Adrenal gland (tissue), 5 donors: ENCODE data around the gene ICE2.

ENCODE experiments used
- POLR2A ChIP-seq, 2 donors: fragments of 450-650 bp; IDR thresholded peaks; one replicate each; pipeline ENCODE4 v1.6.1; 2017; ENCODE audit warnings: antibody characterized with exemption in 2 of 2, mild to moderate bottlenecking in 2 of 2, moderate library complexity in 1 of 2
- TF ChIP-seq, protein P1 (sequence below), 6 experiments: fragments of 450-650 bp in 4 of 6; fragments of 200-600 bp in 2 of 6; sonication (generic) in 1 of 6; IDR thresholded peaks; 1 replicate in 5 of 6; 2 replicates in 1 of 6; pipeline versions ENCODE4 v1.5.1 to v1.8.0; 2016 to 2021; ENCODE audit warnings: antibody characterized with exemption in 6 of 6, mild to moderate bottlenecking in 2 of 6, moderate library complexity in 1 of 6
- donor health status: DM: no; HTN: no; CAD: no.

DNA sequence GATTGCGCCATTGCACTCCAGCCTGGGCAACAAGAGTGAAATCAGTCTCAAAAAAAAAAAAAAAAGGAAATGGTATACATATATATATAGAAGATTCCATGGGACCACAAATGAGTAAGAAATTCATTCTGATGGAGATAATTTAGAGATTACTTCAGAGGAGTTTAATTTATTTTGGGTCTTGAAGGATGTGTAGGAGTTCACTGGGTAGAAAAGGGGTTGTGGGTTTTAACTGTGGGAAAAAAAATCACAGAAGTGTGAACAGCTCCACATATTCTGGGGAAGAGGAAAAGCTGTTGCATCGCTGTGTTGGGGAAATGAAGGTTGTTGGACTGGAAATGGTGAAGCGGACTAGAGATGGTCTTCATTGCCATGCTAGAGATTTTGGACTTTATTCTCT lies 4.1 kb upstream of the ICE2 start:
- TF ChIP-seq, protein P1, sequence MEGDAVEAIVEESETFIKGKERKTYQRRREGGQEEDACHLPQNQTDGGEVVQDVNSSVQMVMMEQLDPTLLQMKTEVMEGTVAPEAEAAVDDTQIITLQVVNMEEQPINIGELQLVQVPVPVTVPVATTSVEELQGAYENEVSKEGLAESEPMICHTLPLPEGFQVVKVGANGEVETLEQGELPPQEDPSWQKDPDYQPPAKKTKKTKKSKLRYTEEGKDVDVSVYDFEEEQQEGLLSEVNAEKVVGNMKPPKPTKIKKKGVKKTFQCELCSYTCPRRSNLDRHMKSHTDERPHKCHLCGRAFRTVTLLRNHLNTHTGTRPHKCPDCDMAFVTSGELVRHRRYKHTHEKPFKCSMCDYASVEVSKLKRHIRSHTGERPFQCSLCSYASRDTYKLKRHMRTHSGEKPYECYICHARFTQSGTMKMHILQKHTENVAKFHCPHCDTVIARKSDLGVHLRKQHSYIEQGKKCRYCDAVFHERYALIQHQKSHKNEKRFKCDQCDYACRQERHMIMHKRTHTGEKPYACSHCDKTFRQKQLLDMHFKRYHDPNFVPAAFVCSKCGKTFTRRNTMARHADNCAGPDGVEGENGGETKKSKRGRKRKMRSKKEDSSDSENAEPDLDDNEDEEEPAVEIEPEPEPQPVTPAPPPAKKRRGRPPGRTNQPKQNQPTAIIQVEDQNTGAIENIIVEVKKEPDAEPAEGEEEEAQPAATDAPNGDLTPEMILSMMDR (IDR thresholded peaks at IDR 0.05) = no peak
- no peak for TF ChIP-seq POLR2A (IDR thresholded peaks at IDR 0.05)
